Stomach smooth muscle (tissue), 2 donors: ENCODE results near the gene SENP1.

Experiments
- H3K27ac ChIP-seq: one replicate; pipeline ENCODE4 v1.7.0; 2013; ENCODE audit warnings: mild to moderate bottlenecking, low read length, inconsistent platforms
- H3K27me3 ChIP-seq, 2 donors: one replicate each; pipeline ENCODE4 v1.7.0; 2013; ENCODE audit warnings: low read length in 2 of 2; ENCODE audit not compliant: insufficient read depth in 2 of 2, control insufficient read depth in 1 of 2
- H3K36me3 ChIP-seq, 2 donors: one replicate each; pipeline ENCODE4 v1.7.0; 2013; ENCODE audit warnings: low read length in 2 of 2; ENCODE audit not compliant: control insufficient read depth in 2 of 2, insufficient read depth in 2 of 2
- H3K4me1 ChIP-seq: one replicate; pipeline ENCODE4 v1.7.0; 2013; ENCODE audit warnings: low read length; ENCODE audit not compliant: control insufficient read depth, insufficient read depth
- H3K4me3 ChIP-seq, 2 donors: one replicate each; pipeline ENCODE4 v1.7.0; 2013; ENCODE audit warnings: low read length in 2 of 2
- H3K9ac ChIP-seq, 2 donors: one replicate each; pipeline ENCODE4 v1.7.0; 2013; ENCODE audit warnings: low read length in 2 of 2, mild to moderate bottlenecking in 1 of 2
- H3K9me3 ChIP-seq, 2 donors: one replicate each; pipeline ENCODE4 v1.7.0; 2013; ENCODE audit warnings: low read length in 2 of 2; ENCODE audit not compliant: control insufficient read depth in 2 of 2
- donor health status: healthy.
- donor health status: Pancreatic carcinoma.

Gene SENP1

DNA sequence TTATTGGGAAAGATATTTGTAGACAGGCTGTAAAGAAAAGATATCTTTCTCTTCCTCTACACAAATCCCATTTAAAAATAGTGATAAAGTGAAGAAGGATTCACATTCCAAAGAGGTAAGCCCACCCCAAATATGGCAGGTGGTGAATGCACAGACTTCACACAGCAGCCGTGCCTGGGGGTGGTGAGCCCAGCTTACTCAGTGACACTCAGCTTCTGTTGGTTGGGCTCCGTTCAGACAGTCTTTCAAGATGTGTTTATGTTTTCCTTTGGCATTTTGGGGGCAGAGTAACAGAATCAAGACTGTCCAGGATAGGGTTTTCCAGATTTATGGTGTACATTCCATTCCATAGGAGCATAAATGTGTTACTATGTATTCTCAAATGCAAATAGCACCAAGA, 97.5 kb downstream of the SENP1 start:
- H3K4me1 ChIP-seq = peaks cover 15% of the 10 kb centered on the region
- no peaks in the 10 kb centered on the region for H3K36me3 ChIP-seq
- peaks cover 40 to 47% of the 10 kb centered on the region in 2 donors for H3K27me3 ChIP-seq
- no peaks in the 10 kb centered on the region for H3K9me3 ChIP-seq
- H3K4me3 ChIP-seq = no peak overlapping the region
- no peak overlapping the region for H3K9ac ChIP-seq
- no peak overlapping the region for H3K27ac ChIP-seq

DNA sequence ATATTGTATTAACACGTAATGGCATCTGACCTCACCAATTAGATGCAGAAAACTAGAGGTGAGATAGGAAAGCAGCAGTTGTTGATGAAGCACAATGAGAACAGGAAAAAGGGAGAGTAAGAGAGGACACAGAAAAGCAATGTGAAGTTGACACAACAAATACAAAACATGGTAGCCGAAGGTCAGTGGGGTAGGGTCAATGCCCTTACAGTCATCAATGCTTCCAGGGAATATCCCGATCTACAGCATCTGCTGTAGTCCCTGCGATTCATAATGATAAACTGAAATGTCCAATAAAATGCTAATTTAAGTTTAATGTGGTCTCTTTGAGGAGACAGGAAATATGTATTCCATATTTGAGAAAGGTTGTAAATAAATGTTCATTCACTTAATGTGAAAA, 98.7 kb downstream of the SENP1 start:
- Histone ChIP-seq H3K9me3 (no peaks in the 10 kb centered on the region), H3K4me1 (peaks cover 26% of the 10 kb centered on the region), H3K27me3 (peaks cover 51 to 59% of the 10 kb centered on the region in 2 donors)

GRCh38 chr12:48005750-48006021, 100.2 kb downstream of the SENP1 start:
- H3K4me1 ChIP-seq = peaks cover 41% of the 10 kb centered on the region
- H3K36me3 ChIP-seq = no peaks in the 10 kb centered on the region
- H3K9ac ChIP-seq = no peak overlapping the region
- H3K9me3 ChIP-seq = no peaks in the 10 kb centered on the region
- no peak overlapping the region for H3K27ac ChIP-seq
- no peak overlapping the region for H3K4me3 ChIP-seq
- H3K27me3 ChIP-seq = peaks cover 57 to 60% of the 10 kb centered on the region in 2 donors

More for the DNA sequence above, 98.7 kb downstream of the SENP1 start:
- H3K4me3 ChIP-seq = no peak overlapping the region
- H3K9ac ChIP-seq = no peak overlapping the region
- H3K27ac ChIP-seq = no peak overlapping the region
- H3K36me3 ChIP-seq = no peaks in the 10 kb centered on the region

GRCh38 chr12:48005001-48005749, 100.7 kb downstream of the SENP1 start:
- H3K27me3 ChIP-seq = peaks cover 57 to 58% of the 10 kb centered on the region in 2 donors

GRCh38 chr12:48004053-48004941, 101.6 kb downstream of the SENP1 start, which contains the start of gene COL2A1:
Gene COL2A1, minus strand, starts transcription at chr12:48004476. Its CDS starts 155 bp downstream, at chr12:48004321.
- Histone ChIP-seq H3K27ac (no peak within 1 kb of the TSS), H3K4me3 (peak within 1 kb of the TSS; percentile 63 to 66), H3K9me3 (no peaks in the 10 kb centered on the region), H3K36me3 (no peaks in the 10 kb centered on the region), H3K4me1 (peaks cover 42% of the 10 kb centered on the region), H3K9ac (no peak within 1 kb of the TSS), H3K27me3 (peaks cover 52 to 61% of the 10 kb centered on the region in 2 donors)

More at GRCh38 chr12:48005001-48005749, 100.7 kb downstream of the SENP1 start:
- Histone ChIP-seq H3K27ac (no peak overlapping the region), H3K9me3 (no peaks in the 10 kb centered on the region), H3K4me1 (peaks cover 42% of the 10 kb centered on the region), H3K36me3 (no peaks in the 10 kb centered on the region), H3K4me3 (no peak overlapping the region), H3K9ac (no peak overlapping the region)

DNA sequence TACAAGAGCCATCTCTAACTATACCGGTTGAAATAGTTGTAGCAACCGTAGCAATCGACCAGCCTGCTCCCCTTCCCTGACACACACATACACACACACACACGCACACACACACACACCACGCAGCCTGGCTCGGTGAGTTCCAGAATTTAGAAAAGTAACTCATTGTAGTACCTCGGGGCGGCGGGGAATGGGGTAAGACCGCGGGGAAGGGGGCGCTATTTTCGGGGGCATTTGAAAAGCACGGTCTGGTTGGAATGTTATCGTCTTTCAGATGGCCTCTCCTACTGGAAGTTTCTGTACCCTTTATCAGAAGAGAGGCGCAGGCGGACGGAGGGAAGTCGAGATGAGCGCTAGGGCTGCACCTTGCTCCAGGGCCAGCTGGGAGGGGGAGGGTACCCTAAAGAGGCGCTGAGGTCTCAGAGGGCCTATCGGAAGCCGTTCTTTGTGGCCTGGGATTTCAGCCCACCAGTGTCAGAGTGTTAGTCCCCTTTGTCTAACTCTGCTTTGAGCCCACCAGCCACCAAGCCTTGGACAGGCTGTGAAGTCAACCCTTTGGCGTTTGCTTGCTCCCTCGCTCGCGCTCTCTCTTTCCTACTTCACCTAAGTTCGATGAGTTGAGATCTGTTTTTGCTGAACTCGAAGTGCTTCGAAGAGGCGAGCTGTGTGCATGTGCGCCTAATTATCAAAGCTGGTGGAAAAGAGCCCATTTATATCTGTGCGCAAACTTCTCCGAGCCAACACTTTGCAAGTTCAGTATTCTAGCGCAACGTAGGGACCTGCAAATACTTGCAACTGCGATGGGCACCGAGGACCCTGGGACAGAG, 102.4 kb downstream of the SENP1 start:
- Histone ChIP-seq H3K9me3 (no peaks in the 10 kb centered on the region), H3K4me3 (peak overlapping the region; percentile 63 to 66), H3K27me3 (peaks cover 51 to 63% of the 10 kb centered on the region in 2 donors), H3K4me1 (peaks cover 42% of the 10 kb centered on the region), H3K27ac (no peak overlapping the region), H3K36me3 (no peaks in the 10 kb centered on the region), H3K9ac (no peak overlapping the region)

- Histone ChIP-seq H3K27me3 (peaks cover 52 to 64% of the 10 kb centered on the region in 2 donors), H3K27ac (no peak overlapping the region), H3K36me3 (no peaks in the 10 kb centered on the region), H3K9me3 (no peaks in the 10 kb centered on the region), H3K4me1 (peaks cover 42% of the 10 kb centered on the region), H3K9ac (no peak overlapping the region), H3K4me3 (peak overlapping the region; percentile 63 to 77)
Observed at GRCh38 chr12:48002773-48003218, 103.1 kb downstream of the SENP1 start.

DNA sequence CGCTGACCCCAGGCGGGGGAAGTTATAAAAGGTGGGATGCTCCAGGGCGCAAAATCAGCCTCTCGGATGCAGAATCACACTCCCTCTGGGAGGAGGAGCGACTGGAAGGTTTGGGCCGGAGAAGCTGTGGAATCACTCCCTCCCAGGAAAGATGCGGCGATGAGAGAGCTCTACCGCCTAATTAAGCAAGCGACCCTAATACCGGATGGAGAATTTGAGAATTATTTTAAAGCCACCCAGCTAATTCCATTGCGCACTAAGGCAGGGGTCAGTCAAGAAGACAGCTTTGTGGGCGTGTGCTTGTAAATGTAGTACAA, 103.5 kb downstream of the SENP1 start:
- H3K4me3 ChIP-seq = peak overlapping the region; percentile 63 to 77

GRCh38 chr12:48001505-48002413, 104.1 kb downstream of the SENP1 start:
- Histone ChIP-seq H3K27ac (no peak overlapping the region), H3K4me3 (peak overlapping the region; percentile 63 to 77), H3K36me3 (no peaks in the 10 kb centered on the region), H3K27me3 (peaks cover 54 to 63% of the 10 kb centered on the region in 2 donors), H3K9me3 (no peaks in the 10 kb centered on the region), H3K9ac (no peak overlapping the region), H3K4me1 (peaks cover 42% of the 10 kb centered on the region)

More for the DNA sequence above, 103.5 kb downstream of the SENP1 start:
- Histone ChIP-seq H3K9me3 (no peaks in the 10 kb centered on the region), H3K4me1 (peaks cover 42% of the 10 kb centered on the region), H3K27ac (no peak overlapping the region), H3K9ac (no peak overlapping the region), H3K27me3 (peaks cover 52 to 68% of the 10 kb centered on the region in 2 donors), H3K36me3 (no peaks in the 10 kb centered on the region)
